Effector CD8-positive, alpha-beta T cell (primary cell): ENCODE measurements around the gene LYVE1.

ENCODE experiments used
- DNase-seq: peaks from one replicate; lab custom pipeline; 2025; lab: John Stamatoyannopoulos, UW

LYVE1 gene

DNA sequence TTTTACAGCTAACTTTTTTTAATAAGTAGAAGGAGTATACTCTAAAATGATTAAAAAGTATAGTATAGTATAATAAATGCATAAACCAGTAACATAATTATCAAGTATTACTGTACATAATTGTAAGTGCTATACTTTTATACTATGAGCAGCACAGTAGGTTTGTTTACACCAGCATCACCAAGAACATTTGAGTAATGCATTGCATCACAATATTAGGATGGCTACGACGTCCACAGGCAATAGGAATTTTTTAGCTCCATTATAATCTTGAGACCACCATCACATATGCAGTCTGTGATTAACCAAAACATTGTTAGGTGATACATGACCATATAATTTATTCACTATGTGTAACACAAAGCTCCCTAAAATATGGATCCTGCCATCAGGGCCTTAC, 47.9 kb downstream of the LYVE1 start:
- no peak for DNase-seq

DNA sequence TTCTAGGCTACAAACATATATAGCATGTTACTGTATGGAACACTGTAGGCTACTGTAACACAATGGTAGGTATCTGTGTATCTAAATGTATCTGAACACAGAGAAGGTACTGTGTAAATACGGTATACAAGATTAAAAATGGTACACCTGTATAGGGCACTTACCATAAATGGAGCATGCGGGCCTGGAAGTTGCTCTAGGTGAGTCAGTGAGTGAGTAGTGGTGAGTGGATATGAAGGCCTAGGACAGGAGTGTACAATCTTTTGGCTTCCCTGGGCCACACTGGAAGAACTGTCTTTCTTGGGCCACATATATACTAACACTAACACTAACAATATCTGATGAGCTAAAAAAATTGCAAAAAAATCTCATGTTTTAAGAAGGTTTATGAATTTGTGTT, 48.8 kb downstream of the LYVE1 start:
- no peak for DNase-seq

DNA sequence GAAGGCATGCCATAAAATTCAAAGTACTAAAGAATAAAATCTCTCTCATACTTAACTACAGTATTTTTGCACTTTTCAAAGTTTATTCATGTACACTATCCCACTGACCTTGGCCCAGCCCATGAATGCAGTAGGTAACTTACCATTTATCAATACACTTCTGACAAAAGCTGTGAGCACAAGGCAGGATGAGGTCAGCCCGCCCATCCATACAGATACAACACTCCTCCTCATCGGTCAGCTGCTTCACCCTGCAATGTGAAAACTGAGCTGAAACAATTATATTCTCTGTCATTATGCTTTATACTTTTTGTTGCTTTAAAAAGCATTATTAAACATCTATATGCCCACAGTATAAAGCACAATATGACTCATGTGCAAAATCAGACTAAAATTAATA, 49.6 kb downstream of the LYVE1 start:
- no peak for DNase-seq

DNA sequence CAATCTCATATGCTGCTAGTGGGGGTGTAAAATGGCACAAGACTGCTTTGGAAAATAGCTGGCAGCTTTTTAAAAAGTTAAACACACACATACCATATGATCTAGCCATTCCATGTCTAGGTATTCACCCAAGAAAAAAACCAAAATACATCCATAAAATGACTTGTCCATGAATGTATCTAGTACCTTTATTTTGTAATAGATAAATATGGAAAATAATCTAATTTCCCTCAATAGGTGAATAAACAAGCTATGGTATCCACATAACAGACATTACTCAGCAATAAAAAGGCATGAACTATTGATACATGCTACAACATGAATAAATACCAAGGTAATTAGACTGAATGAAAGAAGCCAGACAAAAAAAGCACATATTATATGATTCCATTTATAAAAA, 50.3 kb downstream of the LYVE1 start:
- no peak for DNase-seq

DNA sequence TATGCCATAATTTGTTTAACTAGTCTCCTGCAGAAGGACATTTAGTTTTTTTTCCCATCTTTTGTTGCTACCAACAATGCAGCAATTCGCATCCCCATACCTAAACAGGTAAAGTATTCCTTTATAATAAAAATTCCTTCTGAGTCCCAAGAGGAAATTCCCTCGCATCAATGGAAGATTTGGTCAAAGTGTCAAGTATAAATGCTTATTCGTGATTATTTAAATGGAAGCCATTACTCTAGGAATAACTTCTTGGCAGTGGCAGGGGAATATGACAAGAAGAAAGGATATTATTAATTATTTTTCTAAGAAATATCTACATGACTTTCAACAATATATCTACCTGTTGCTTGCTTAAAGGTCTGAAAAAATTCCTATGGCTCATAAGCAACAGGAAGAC, 53.0 kb downstream of the LYVE1 start:
- no peak for DNase-seq

DNA sequence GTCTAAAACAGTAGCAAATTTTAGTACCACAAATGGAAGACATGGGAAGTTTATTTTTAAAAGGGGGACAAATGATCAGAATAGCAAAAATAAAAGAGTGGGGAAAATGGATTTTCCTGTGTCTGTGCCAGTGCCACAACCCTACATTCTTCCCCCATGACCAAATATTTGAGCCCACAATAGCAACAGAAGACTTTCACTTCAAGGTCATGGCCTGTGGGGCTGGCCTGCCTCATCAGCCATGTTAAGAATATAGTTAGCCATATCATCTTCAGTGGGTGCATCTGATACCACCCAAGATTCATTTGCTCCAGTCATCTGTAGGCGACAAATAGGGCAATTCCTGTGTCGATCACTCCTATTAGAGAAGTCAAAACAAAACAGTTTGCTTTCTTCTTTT, 53.8 kb downstream of the LYVE1 start:
- no peak for DNase-seq

DNA sequence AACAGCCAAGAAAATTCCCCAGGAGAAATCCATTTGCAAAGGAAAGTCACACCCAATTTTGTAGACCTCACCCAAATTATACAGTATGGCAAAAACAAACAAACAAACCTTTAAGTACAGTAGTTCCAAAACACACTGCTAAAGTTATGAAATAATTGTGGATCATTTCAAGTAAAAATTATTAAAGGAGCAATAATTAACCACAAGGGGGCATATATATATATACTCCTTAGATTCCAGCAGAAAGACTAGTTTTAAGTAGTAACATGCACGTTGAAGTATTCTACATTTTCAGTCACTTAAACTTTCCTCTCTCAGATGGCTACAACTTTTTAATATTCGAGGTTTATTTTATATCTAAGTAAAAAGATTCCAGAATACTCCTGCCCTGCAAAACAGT, 54.3 kb downstream of the LYVE1 start:
- no peak for DNase-seq

DNA sequence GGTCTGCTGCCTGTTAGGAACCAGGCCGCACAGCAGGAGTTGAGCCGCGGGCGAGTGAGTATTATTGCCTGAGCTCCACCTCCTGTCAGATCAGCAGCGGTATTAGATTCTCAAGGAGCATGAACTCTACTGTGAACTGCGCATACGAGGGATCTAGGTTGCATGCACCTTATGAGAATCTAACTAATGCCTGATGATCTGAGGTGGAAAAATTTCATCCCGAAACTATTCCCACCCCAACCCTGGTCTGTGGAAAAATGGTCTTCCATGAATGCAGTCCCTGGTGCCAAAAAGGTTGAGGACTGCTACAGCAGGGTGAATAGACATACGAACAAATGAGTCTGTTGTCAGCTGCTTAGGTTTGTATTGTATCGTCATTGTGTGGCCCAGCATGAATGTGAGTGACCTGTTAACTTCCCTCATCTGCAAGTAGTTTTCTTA, 57.3 kb downstream of the LYVE1 start:
- no peak for DNase-seq
